NT2/D1 (cell line): ENCODE results near the gene HS1BP3.

Source experiments
- DNase-seq: peaks from one replicate; pipeline ENCODE4 v3.0.0-alpha.2; 2011; ENCODE audit warnings: low read depth, low spot score
- H3K27me3 ChIP-seq: 2 replicates; pipeline ENCODE4 v1.6.0; 2011; ENCODE audit warnings: mild to moderate bottlenecking; ENCODE audit not compliant: insufficient read length, insufficient read depth
- H3K36me3 ChIP-seq: 2 replicates; pipeline ENCODE4 v1.6.1; 2011; ENCODE audit warnings: mild to moderate bottlenecking, low read length, mixed read lengths; ENCODE audit not compliant: insufficient read depth, insufficient read length
- H3K4me1 ChIP-seq: 2 replicates; pipeline ENCODE4 v1.5.1; 2011; ENCODE audit not compliant: insufficient read depth, insufficient read length
- H3K4me3 ChIP-seq: 2 replicates; pipeline ENCODE4 v1.5.1; 2011; ENCODE audit warnings: low read depth; ENCODE audit not compliant: insufficient read length
- H3K9ac ChIP-seq: 2 replicates; pipeline ENCODE4 v1.6.0; 2011; ENCODE audit warnings: low read depth; ENCODE audit not compliant: insufficient read length
- H3K9me3 ChIP-seq: 2 replicates; pipeline ENCODE4 v1.5.1; 2011; ENCODE audit warnings: mild to moderate bottlenecking, low read length; ENCODE audit not compliant: insufficient read depth
- SUZ12 ChIP-seq: IDR thresholded peaks from 2 replicates; pipeline ENCODE4 v1.6.1; 2011; ENCODE audit not compliant: insufficient read length, insufficient read depth; ENCODE audit errors: extremely low read depth
- YY1 ChIP-seq: IDR thresholded peaks from 2 replicates; pipeline ENCODE4 v1.6.1; 2011; ENCODE audit not compliant: insufficient read length, insufficient read depth
- ZNF274 ChIP-seq: IDR thresholded peaks from 2 replicates; pipeline ENCODE4 v1.6.1; 2011; ENCODE audit warnings: mild to moderate bottlenecking, low read depth, low read length

HS1BP3 gene

GRCh38 chr2:20592106-20593071, 58.5 kb downstream of the HS1BP3 start:
- no peak for DNase-seq
- no peak overlapping the region for H3K9ac ChIP-seq
- H3K4me1 ChIP-seq, result peaks cover 18% of the 10 kb centered on the region
- H3K27me3 ChIP-seq, result peaks cover 2% of the 10 kb centered on the region
- TF ChIP-seq ZNF274, result no peak
- no peak for TF ChIP-seq SUZ12
- TF ChIP-seq YY1, result no peak
- no peaks in the 10 kb centered on the region for H3K36me3 ChIP-seq
- H3K9me3 ChIP-seq, result no peaks in the 10 kb centered on the region
- no peak overlapping the region for H3K4me3 ChIP-seq

- Histone ChIP-seq H3K4me1 (peaks cover 9% of the 10 kb centered on the region), H3K9ac (no peak overlapping the region), H3K27me3 (peaks cover 2% of the 10 kb centered on the region), H3K4me3 (no peak overlapping the region), H3K36me3 (no peaks in the 10 kb centered on the region), H3K9me3 (no peaks in the 10 kb centered on the region)
- no peak for DNase-seq
- no peak for TF ChIP-seq ZNF274
- TF ChIP-seq YY1, result no peak
- no peak for TF ChIP-seq SUZ12
These were observed 60.0 kb downstream of the HS1BP3 start for GRCh38 chr2:20590704-20591515.

- H3K9ac ChIP-seq, result no peak overlapping the region
- DNase-seq, result no peak
- no peak for TF ChIP-seq SUZ12
- no peak for TF ChIP-seq YY1
- no peak for TF ChIP-seq ZNF274
- peaks cover 13% of the 10 kb centered on the region for H3K4me1 ChIP-seq
- H3K36me3 ChIP-seq, result no peaks in the 10 kb centered on the region
- H3K27me3 ChIP-seq, result peaks cover 2% of the 10 kb centered on the region
- H3K9me3 ChIP-seq, result no peaks in the 10 kb centered on the region
- no peak overlapping the region for H3K4me3 ChIP-seq
These were observed 60.8 kb downstream of the HS1BP3 start for GRCh38 chr2:20589975-20590703.

GRCh38 chr2:20588918-20589871, 61.7 kb downstream of the HS1BP3 start:
- no peak overlapping the region for H3K9ac ChIP-seq
- no peaks in the 10 kb centered on the region for H3K9me3 ChIP-seq
- no peak overlapping the region for H3K4me3 ChIP-seq
- DNase-seq, result no peak
- no peaks in the 10 kb centered on the region for H3K27me3 ChIP-seq
- TF ChIP-seq YY1, result no peak
- no peaks in the 10 kb centered on the region for H3K36me3 ChIP-seq
- peaks cover 15% of the 10 kb centered on the region for H3K4me1 ChIP-seq

- H3K36me3 ChIP-seq, result no peaks in the 10 kb centered on the region
- no peak overlapping the region for H3K9ac ChIP-seq
- peaks cover 8% of the 10 kb centered on the region for H3K9me3 ChIP-seq
- H3K27me3 ChIP-seq, result no peaks in the 10 kb centered on the region
- H3K4me1 ChIP-seq, result peaks cover 21% of the 10 kb centered on the region
- TF ChIP-seq YY1, result no peak
- TF ChIP-seq SUZ12, result no peak
- no peak for TF ChIP-seq ZNF274
- no peak for DNase-seq
- no peak overlapping the region for H3K4me3 ChIP-seq
These were observed 64.9 kb downstream of the HS1BP3 start for GRCh38 chr2:20585710-20586594.

GRCh38 chr2:20585359-20585709, 65.6 kb downstream of the HS1BP3 start:
- H3K9me3 ChIP-seq, result peaks cover 11% of the 10 kb centered on the region
- no peak overlapping the region for H3K4me3 ChIP-seq
- H3K4me1 ChIP-seq, result peaks cover 19% of the 10 kb centered on the region
- TF ChIP-seq ZNF274, result no peak
- TF ChIP-seq SUZ12, result no peak
- no peak for TF ChIP-seq YY1
- no peaks in the 10 kb centered on the region for H3K36me3 ChIP-seq
- no peak overlapping the region for H3K9ac ChIP-seq
- no peak for DNase-seq
- H3K27me3 ChIP-seq, result no peaks in the 10 kb centered on the region
